ENCODE results near the gene TUBB3. TPM values are rescaled to one million over a fixed set of nuclear protein-coding genes. Genes with fewer than 3 reads are reported as not detected.

The TUBB3 gene
- total RNA-seq, 1 donor from 2014 or later, result 3,960 TPM

DNA sequence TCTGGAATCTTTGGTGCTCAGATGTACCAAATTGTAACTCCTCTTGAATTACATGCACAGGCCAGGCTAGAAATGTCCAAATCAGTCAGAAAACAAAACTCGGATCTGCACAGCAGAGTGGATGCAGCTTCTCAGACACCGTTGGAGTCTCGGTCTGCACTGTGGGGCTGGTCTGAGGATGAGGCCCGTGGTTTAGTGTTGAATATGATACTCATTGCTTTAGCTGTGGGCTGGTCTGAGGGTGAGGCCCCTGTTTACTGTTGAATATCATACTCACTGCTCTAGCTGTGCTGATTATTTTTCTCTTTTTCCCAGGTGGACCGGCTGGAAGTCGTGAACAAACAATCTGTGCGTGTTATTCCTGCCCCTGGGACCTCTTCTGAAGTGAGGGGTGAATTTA lies 61.1 kb downstream of the TUBB3 start:
- no peaks in the 10 kb centered on the region for H3K4me1 Mint-ChIP-seq (ENCODE audit: low read depth, unreplicated experiment)
- H3K9me3 Mint-ChIP-seq (ENCODE audit: unreplicated experiment), result no peaks in the 10 kb centered on the region
- no peak for TF ChIP-seq CTCF (IDR thresholded peaks at IDR 0.05; ENCODE audit: partially characterized antibody, unreplicated experiment)
- no peak for DNase-seq
- H3K27ac Mint-ChIP-seq (ENCODE audit: unreplicated experiment), result no peak overlapping the region
- no peaks in the 10 kb centered on the region for H3K27me3 Mint-ChIP-seq (ENCODE audit: unreplicated experiment)
- peaks cover 13% of the 10 kb centered on the region for H3K36me3 Mint-ChIP-seq (ENCODE audit: unreplicated experiment)
- H3K4me3 Mint-ChIP-seq (ENCODE audit: unreplicated experiment), result no peak overlapping the region

GRCh38 chr16:89985219-89985618 lies 62.1 kb downstream of the TUBB3 start:
- no peak for DNase-seq
- H3K27me3 Mint-ChIP-seq (ENCODE audit: unreplicated experiment), result no peaks in the 10 kb centered on the region
- H3K4me3 Mint-ChIP-seq (ENCODE audit: unreplicated experiment), result no peak overlapping the region
- H3K4me1 Mint-ChIP-seq (ENCODE audit: low read depth, unreplicated experiment), result no peaks in the 10 kb centered on the region
- no peak overlapping the region for H3K27ac Mint-ChIP-seq (ENCODE audit: unreplicated experiment)
- no peaks in the 10 kb centered on the region for H3K9me3 Mint-ChIP-seq (ENCODE audit: unreplicated experiment)
- H3K36me3 Mint-ChIP-seq (ENCODE audit: unreplicated experiment), result peaks cover 13% of the 10 kb centered on the region
- TF ChIP-seq CTCF (IDR thresholded peaks at IDR 0.05; ENCODE audit: partially characterized antibody, unreplicated experiment), result no peak

Other genes with a start within 250 kb of the TUBB3 start
- 56.9 TPM for gene CDK10, start 236.7 kb upstream of the TUBB3 start, total RNA-seq (ENCODE audit: unreplicated experiment)
- 18.6 TPM for gene SPATA2L, start 221.6 kb upstream of the TUBB3 start, total RNA-seq (ENCODE audit: unreplicated experiment)
- gene VPS9D1, start 202.4 kb upstream of the TUBB3 start, total RNA-seq (ENCODE audit: unreplicated experiment), result 19.5 TPM
- 20.8 TPM for gene ZNF276, start 201.8 kb upstream of the TUBB3 start, total RNA-seq (ENCODE audit: unreplicated experiment)
- gene FANCA, start 106.7 kb upstream of the TUBB3 start, total RNA-seq (ENCODE audit: unreplicated experiment), result 42.8 TPM
- 39.2 TPM for gene SPIRE2, start 94.9 kb upstream of the TUBB3 start, total RNA-seq (ENCODE audit: unreplicated experiment)
- gene TCF25, start 49.8 kb upstream of the TUBB3 start, total RNA-seq (ENCODE audit: unreplicated experiment), result 272 TPM
- gene MC1R, start 4.5 kb upstream of the TUBB3 start, total RNA-seq (ENCODE audit: unreplicated experiment), result 12.8 TPM
- gene DEF8, start 25.4 kb downstream of the TUBB3 start, total RNA-seq (ENCODE audit: unreplicated experiment), result 96.0 TPM
- gene DBNDD1, start 96.1 kb downstream of the TUBB3 start, total RNA-seq (ENCODE audit: unreplicated experiment), result 77.8 TPM
- gene PRDM7, start 154.0 kb downstream of the TUBB3 start, total RNA-seq (ENCODE audit: unreplicated experiment), result not detected

Data from glutamatergic neuron (in vitro differentiated cells).